Erythroblast (primary cell): ENCODE results near the gene CDK8.

ENCODE experiments used
- DNase-seq, 2 experiments: peaks; one replicate each; lab custom pipeline; 2025; lab: John Stamatoyannopoulos, UW
- GATA1 ChIP-seq: IDR thresholded peaks from 2 replicates; pipeline ENCODE4 v1.6.1; 2011; ENCODE audit warnings: low read depth, mild to moderate bottlenecking, control low read depth, low read length, moderate library complexity
- POLR2A ChIP-seq: IDR thresholded peaks from 2 replicates; pipeline ENCODE4 v1.6.1; 2011; ENCODE audit warnings: mild to moderate bottlenecking, low read length

The CDK8 gene

GRCh38 chr13:26370553-26370952, 116.6 kb downstream of the CDK8 start:
- DNase-seq: no peak
- TF ChIP-seq GATA1 (no peak), POLR2A (no peak)

GRCh38 chr13:26372747-26373146, 118.8 kb downstream of the CDK8 start:
- no peak for DNase-seq
- TF ChIP-seq POLR2A (no peak), GATA1 (no peak)

DNA sequence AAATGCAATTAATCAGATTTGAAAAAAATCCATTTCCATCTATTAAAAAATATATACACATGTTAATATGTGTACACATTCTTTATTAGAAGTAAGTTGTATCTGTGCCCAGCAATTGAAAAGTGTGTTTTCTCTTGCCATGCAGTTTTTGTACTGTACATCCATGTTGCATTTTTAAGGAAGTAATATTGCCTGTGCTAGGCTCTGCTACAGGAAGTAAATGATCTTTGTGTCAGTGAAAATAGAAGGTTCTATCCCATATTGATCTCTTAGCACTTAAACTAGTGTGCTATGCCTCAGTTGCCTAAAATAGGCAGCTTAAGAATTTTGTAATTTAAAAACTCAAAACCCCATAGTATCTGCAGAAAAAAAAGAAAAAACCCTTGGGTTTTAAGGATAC, 122.5 kb downstream of the CDK8 start:
- no peak for DNase-seq
- TF ChIP-seq GATA1: no peak

DNA sequence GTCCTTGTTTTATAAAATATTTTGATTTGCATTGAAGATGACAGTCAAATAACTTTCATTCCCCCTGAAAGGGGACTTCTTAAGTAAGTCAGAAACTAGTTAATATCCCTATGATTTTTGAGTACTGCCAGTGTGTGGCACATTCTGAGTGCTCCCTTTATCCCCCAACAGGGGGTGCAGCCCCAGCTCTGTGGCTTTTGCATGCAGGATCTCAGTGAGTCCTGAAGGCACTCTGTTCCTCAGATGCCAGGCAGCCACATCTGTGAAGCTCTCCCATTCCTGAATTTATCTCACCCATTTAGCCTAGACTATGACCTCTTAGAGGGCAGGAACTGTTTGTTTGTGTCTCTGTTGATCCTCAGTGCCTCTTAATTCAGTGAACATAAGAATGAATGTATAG, 123.1 kb downstream of the CDK8 start:
- DNase-seq: peak; percentile 66 to 68
- no peak for TF ChIP-seq GATA1
- no peak for TF ChIP-seq POLR2A

- TF ChIP-seq POLR2A (no peak), GATA1 (no peak)
- no peak for DNase-seq
Observed at GRCh38 chr13:26378116-26378515, 124.2 kb downstream of the CDK8 start.

GRCh38 chr13:26379831-26380230, 125.9 kb downstream of the CDK8 start:
- no peak for TF ChIP-seq POLR2A
- TF ChIP-seq GATA1: no peak
- no peak for DNase-seq

- no peak for DNase-seq
- TF ChIP-seq GATA1 (no peak), POLR2A (no peak)
Observed at GRCh38 chr13:26380930-26381329, 127.0 kb downstream of the CDK8 start.

DNA sequence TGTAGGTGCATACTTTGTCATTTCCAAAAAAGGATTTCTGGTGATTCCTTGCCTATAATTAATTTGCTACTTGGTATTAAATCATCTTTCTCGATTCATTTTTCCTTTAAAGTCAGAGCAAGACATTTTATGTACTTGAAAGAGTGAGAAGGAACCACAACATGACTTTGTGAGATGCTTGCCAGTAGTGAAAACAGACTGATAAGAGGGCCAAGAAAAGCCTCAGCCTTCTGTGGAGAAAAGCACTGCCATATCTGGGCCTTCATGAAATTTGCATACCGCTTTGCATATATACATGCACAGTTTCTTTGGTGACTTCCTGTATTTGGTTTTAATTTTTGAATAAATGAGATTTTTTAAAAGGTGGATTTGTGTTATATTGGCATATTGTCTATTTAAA, 128.4 kb downstream of the CDK8 start:
- TF ChIP-seq GATA1 (no peak), POLR2A (no peak)
- peak; percentile 25 to 37 for DNase-seq

DNA sequence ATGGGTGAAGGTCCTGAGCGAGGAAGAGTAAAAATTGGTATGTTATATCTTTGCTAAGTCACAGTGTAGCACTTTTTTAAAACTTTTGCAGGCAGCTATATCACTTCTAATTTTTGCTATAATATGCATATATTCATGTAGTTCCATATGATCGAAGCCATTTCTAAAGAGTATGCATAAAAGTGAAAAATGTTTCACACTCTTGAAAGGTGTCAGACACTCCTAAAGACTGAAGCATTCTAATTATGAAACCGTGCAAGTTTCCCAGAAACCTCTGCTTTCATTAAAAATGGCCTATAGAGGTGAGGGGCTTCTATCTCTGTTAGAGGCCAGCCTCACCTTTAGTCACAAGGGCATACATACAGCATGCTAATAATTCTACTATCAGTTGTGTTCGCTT, 128.9 kb downstream of the CDK8 start:
- DNase-seq: no peak
- no peak for TF ChIP-seq POLR2A
- no peak for TF ChIP-seq GATA1

- TF ChIP-seq GATA1 (no peak), POLR2A (no peak)
Observed at GRCh38 chr13:26384587-26384986, 130.7 kb downstream of the CDK8 start.

GRCh38 chr13:26386026-26386425, 132.1 kb downstream of the CDK8 start:
- DNase-seq: no peak
- TF ChIP-seq POLR2A (no peak), GATA1 (no peak)

More at GRCh38 chr13:26384587-26384986, 130.7 kb downstream of the CDK8 start:
- no peak for DNase-seq

- DNase-seq: no peak
- no peak for TF ChIP-seq POLR2A
- no peak for TF ChIP-seq GATA1
Observed at GRCh38 chr13:26390203-26390602, 136.3 kb downstream of the CDK8 start.

DNA sequence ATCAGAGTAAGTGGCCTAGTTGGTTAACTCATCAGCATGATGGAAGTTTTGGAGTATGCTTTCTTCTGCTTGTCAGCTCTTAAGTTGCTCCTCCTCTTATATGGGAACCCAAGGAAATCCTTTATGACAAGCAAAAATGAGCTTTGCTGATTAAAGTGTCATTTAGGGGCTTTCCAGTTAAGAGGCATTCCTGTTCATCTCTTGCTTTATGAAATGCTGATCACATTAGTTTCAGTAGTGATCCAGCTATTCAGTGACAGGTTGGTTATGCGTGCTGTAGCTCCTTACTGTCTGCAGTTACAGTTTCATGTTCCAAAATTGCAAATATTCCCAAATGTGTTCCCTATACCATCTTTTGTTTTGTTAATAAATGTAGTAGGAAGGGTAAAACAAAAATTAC, 146.6 kb downstream of the CDK8 start:
- TF ChIP-seq POLR2A (no peak), GATA1 (no peak)
- no peak for DNase-seq

DNA sequence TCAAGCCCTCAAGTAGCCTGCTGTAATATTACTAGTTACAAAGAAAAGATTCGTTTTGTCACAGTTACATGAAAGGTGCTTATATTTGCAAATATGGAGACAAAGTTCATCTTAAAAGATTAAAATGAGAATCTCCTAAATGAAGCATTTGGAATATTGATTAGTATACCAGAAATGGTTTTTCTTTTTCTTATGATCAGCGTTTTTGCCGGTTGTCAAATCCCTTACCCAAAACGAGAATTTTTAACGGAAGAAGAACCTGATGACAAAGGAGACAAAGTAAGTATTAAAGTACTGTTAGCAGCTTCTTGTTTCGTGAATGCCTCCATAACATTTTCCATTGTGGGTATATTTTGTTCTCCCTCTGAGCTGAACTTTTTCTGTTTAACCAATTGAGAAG, 147.1 kb downstream of the CDK8 start:
- TF ChIP-seq POLR2A: no peak
- no peak for TF ChIP-seq GATA1
- DNase-seq: no peak

- DNase-seq: peak in 1 of 2 experiments; percentile 50
- TF ChIP-seq POLR2A (no peak), GATA1 (no peak)
Observed at GRCh38 chr13:26401578-26402021, 147.7 kb downstream of the CDK8 start.

GRCh38 chr13:26406791-26407190, 152.9 kb downstream of the CDK8 start:
- TF ChIP-seq POLR2A: no peak
- no peak for TF ChIP-seq GATA1
- DNase-seq: no peak
